IMR-90 (cell line): Measurements from ENCODE around the gene FBXW12.

Source experiments
- BHLHE40 ChIP-seq: fragments of 150-350 bp; IDR thresholded peaks from 2 replicates; pipeline ENCODE4 v1.6.1; 2016; ENCODE audit warnings: mild to moderate bottlenecking, low read depth, low read length
- CTCF ChIP-seq: conservative IDR thresholded peaks from 2 replicates; pipeline ENCODE4 v1.5.1; 2012; ENCODE audit warnings: mild to moderate bottlenecking, low read depth, low read length, improper control_type of control experiment
- FOS ChIP-seq: fragments of 150-350 bp; IDR thresholded peaks from 2 replicates; pipeline ENCODE4 v1.6.1; 2016; ENCODE audit warnings: low read depth, low read length
- POLR2A ChIP-seq: IDR thresholded peaks from 2 replicates; pipeline ENCODE4 v1.6.1; 2012; ENCODE audit warnings: mild to moderate bottlenecking, low read depth, low read length
- RCOR1 ChIP-seq: IDR thresholded peaks from 2 replicates; pipeline ENCODE4 v1.6.1; 2012; ENCODE audit warnings: mild to moderate bottlenecking, low read length, improper control_type of control experiment; ENCODE audit not compliant: insufficient replicate concordance

- TF ChIP-seq CTCF: no peak
- no peak for TF ChIP-seq BHLHE40
- TF ChIP-seq RCOR1: no peak
- no peak for TF ChIP-seq FOS
- TF ChIP-seq POLR2A: no peak
Observed at GRCh38 chr3:48417529-48418108, 45.6 kb downstream of the FBXW12 start.
